ENCODE data around the gene MAEA.
"Not testable (repeated sequence)": the region's sequence is repeated elsewhere in the genome, so short reads cannot be mapped to it uniquely, and the experiment has no call there.

MAEA gene

GRCh38 chr4:1324443-1325175, 34.9 kb downstream of the MAEA start:
- not testable (repeated sequence) for H3K79me2 ChIP-seq (ENCODE audit: control insufficient read depth, insufficient read depth, low read length, unreplicated experiment); H3K27me3 ChIP-seq (ENCODE audit: insufficient read depth, low read length); H2AFZ ChIP-seq (ENCODE audit: low read length, unreplicated experiment)
- peaks cover 21% of the 10 kb centered on the region for H3K4me1 ChIP-seq (ENCODE audit: control insufficient read depth, insufficient read depth, low read length, unreplicated experiment)
- H3K27ac ChIP-seq (ENCODE audit: low read depth, low read length), result peak overlapping the region; percentile 91
- peak overlapping the region; percentile 47; the same call in 1 of the 2 replicates for H3K4me3 ChIP-seq (ENCODE audit: low read depth, low read length)
- H3K36me3 ChIP-seq (ENCODE audit: insufficient read depth, low read length), result peaks cover 50% of the 10 kb centered on the region; the same call in 1 of the 2 replicates

- H3K79me2 ChIP-seq (ENCODE audit: control insufficient read depth, insufficient read depth, low read length, unreplicated experiment), result peaks cover 9% of the 10 kb centered on the region
- H3K27me3 ChIP-seq (ENCODE audit: insufficient read depth, low read length), result no peaks in the 10 kb centered on the region
- no peak overlapping the region for H2AFZ ChIP-seq (ENCODE audit: low read length, unreplicated experiment)
- peaks cover 21% of the 10 kb centered on the region for H3K4me1 ChIP-seq (ENCODE audit: control insufficient read depth, insufficient read depth, low read length, unreplicated experiment)
- H3K36me3 ChIP-seq (ENCODE audit: insufficient read depth, low read length), result peaks cover 50% of the 10 kb centered on the region; the same call in 1 of the 2 replicates
- H3K4me3 ChIP-seq (ENCODE audit: low read depth, low read length), result peak overlapping the region; percentile 47; the same call in 1 of the 2 replicates
- H3K27ac ChIP-seq (ENCODE audit: low read depth, low read length), result peak overlapping the region; percentile 91
Observed at GRCh38 chr4:1325176-1325480, 35.4 kb downstream of the MAEA start.

- H3K36me3 ChIP-seq (ENCODE audit: insufficient read depth, low read length), result peaks cover 55% of the 10 kb centered on the region; the same call in 1 of the 2 replicates
- peaks cover 9% of the 10 kb centered on the region for H3K79me2 ChIP-seq (ENCODE audit: control insufficient read depth, insufficient read depth, low read length, unreplicated experiment)
- peak overlapping the region; percentile 91 for H3K27ac ChIP-seq (ENCODE audit: low read depth, low read length)
Observed at GRCh38 chr4:1325681-1326635, 36.3 kb downstream of the MAEA start.

GRCh38 chr4:1326751-1327525, 37.2 kb downstream of the MAEA start:
- Histone ChIP-seq H3K4me3 (ENCODE audit: low read depth, low read length) (no peak overlapping the region), H3K79me2 (ENCODE audit: control insufficient read depth, insufficient read depth, low read length, unreplicated experiment) (peaks cover 10% of the 10 kb centered on the region), H3K4me1 (ENCODE audit: control insufficient read depth, insufficient read depth, low read length, unreplicated experiment) (peaks cover 21% of the 10 kb centered on the region), H3K27ac (ENCODE audit: low read depth, low read length) (no peak overlapping the region), H3K27me3 (ENCODE audit: insufficient read depth, low read length) (no peaks in the 10 kb centered on the region), H2AFZ (ENCODE audit: low read length, unreplicated experiment) (no peak overlapping the region), H3K36me3 (ENCODE audit: insufficient read depth, low read length) (peaks cover 51% of the 10 kb centered on the region; the same call in 1 of the 2 replicates)

More at GRCh38 chr4:1325681-1326635, 36.3 kb downstream of the MAEA start:
- no peaks in the 10 kb centered on the region for H3K27me3 ChIP-seq (ENCODE audit: insufficient read depth, low read length)
- H2AFZ ChIP-seq (ENCODE audit: low read length, unreplicated experiment), result no peak overlapping the region
- H3K4me1 ChIP-seq (ENCODE audit: control insufficient read depth, insufficient read depth, low read length, unreplicated experiment), result peaks cover 21% of the 10 kb centered on the region
- no peak overlapping the region for H3K4me3 ChIP-seq (ENCODE audit: low read depth, low read length)

GRCh38 chr4:1327526-1328266, 38.0 kb downstream of the MAEA start:
- Histone ChIP-seq H2AFZ (ENCODE audit: low read length, unreplicated experiment) (no peak overlapping the region), H3K4me3 (ENCODE audit: low read depth, low read length) (no peak overlapping the region), H3K79me2 (ENCODE audit: control insufficient read depth, insufficient read depth, low read length, unreplicated experiment) (peaks cover 10% of the 10 kb centered on the region), H3K27ac (ENCODE audit: low read depth, low read length) (no peak overlapping the region), H3K4me1 (ENCODE audit: control insufficient read depth, insufficient read depth, low read length, unreplicated experiment) (peaks cover 21% of the 10 kb centered on the region), H3K27me3 (ENCODE audit: insufficient read depth, low read length) (no peaks in the 10 kb centered on the region), H3K36me3 (ENCODE audit: insufficient read depth, low read length) (peaks cover 43% of the 10 kb centered on the region; the same call in 1 of the 2 replicates)

- H3K36me3 ChIP-seq (ENCODE audit: insufficient read depth, low read length), result peaks cover 48% of the 10 kb centered on the region; the same call in 1 of the 2 replicates
- peaks cover 10% of the 10 kb centered on the region for H3K79me2 ChIP-seq (ENCODE audit: control insufficient read depth, insufficient read depth, low read length, unreplicated experiment)
- H3K4me1 ChIP-seq (ENCODE audit: control insufficient read depth, insufficient read depth, low read length, unreplicated experiment), result peaks cover 15% of the 10 kb centered on the region
Observed at GRCh38 chr4:1328267-1329155, 38.8 kb downstream of the MAEA start.

GRCh38 chr4:1329408-1330371, 40.0 kb downstream of the MAEA start:
- peaks cover 7% of the 10 kb centered on the region for H3K4me1 ChIP-seq (ENCODE audit: control insufficient read depth, insufficient read depth, low read length, unreplicated experiment)
- H3K36me3 ChIP-seq (ENCODE audit: insufficient read depth, low read length), result peaks cover 54% of the 10 kb centered on the region
- H3K79me2 ChIP-seq (ENCODE audit: control insufficient read depth, insufficient read depth, low read length, unreplicated experiment), result peaks cover 10% of the 10 kb centered on the region
- no peak overlapping the region for H3K4me3 ChIP-seq (ENCODE audit: low read depth, low read length)
- H3K27ac ChIP-seq (ENCODE audit: low read depth, low read length), result no peak overlapping the region
- no peaks in the 10 kb centered on the region for H3K27me3 ChIP-seq (ENCODE audit: insufficient read depth, low read length)
- no peak overlapping the region for H2AFZ ChIP-seq (ENCODE audit: low read length, unreplicated experiment)

More at GRCh38 chr4:1328267-1329155, 38.8 kb downstream of the MAEA start:
- Histone ChIP-seq H3K4me3 (ENCODE audit: low read depth, low read length) (no peak overlapping the region), H3K27ac (ENCODE audit: low read depth, low read length) (no peak overlapping the region), H2AFZ (ENCODE audit: low read length, unreplicated experiment) (no peak overlapping the region), H3K27me3 (ENCODE audit: insufficient read depth, low read length) (no peaks in the 10 kb centered on the region)

GRCh38 chr4:1330761-1331590, 41.3 kb downstream of the MAEA start:
- no peaks in the 10 kb centered on the region for H3K27me3 ChIP-seq (ENCODE audit: insufficient read depth, low read length)
- no peak overlapping the region for H3K27ac ChIP-seq (ENCODE audit: low read depth, low read length)
- H3K4me3 ChIP-seq (ENCODE audit: low read depth, low read length), result no peak overlapping the region
- H3K79me2 ChIP-seq (ENCODE audit: control insufficient read depth, insufficient read depth, low read length, unreplicated experiment), result peaks cover 10% of the 10 kb centered on the region
- no peaks in the 10 kb centered on the region for H3K4me1 ChIP-seq (ENCODE audit: control insufficient read depth, insufficient read depth, low read length, unreplicated experiment)
- peaks cover 47% of the 10 kb centered on the region for H3K36me3 ChIP-seq (ENCODE audit: insufficient read depth, low read length)
- no peak overlapping the region for H2AFZ ChIP-seq (ENCODE audit: low read length, unreplicated experiment)

All from ACC112 (cell line).